Heart left ventricle (tissue), 13 donors: ENCODE data around the gene TNS1.

Experiments
- POLR2A ChIP-seq, 2 donors: fragments of 450-650 bp; IDR thresholded peaks; one replicate each; pipeline ENCODE4 v1.6.1; 2017; ENCODE audit warnings: antibody characterized with exemption in 2 of 2, mild to moderate bottlenecking in 2 of 2, moderate library complexity in 2 of 2
- TF ChIP-seq, protein P1 (sequence below), 12 donors: fragments of 200-600 bp; sonication (generic) in 4 of 12; IDR thresholded peaks; one replicate each; pipeline versions ENCODE4 v1.5.0 to v1.8.0; 2018 to 2022; ENCODE audit warnings: antibody characterized with exemption in 12 of 12, mild to moderate bottlenecking in 5 of 12
- donor health status: ischemic (EF 13 %, LVEDD 7.1; RV severe dilation, severe dysfunction).
- donor health status: DM: no; HTN: yes; CAD: no.
- donor health status: DM: no; HTN: no; CAD: no.
- donor health status: ischemic (EF 25% LVEDD 6.9; RV normal size, moderate dysfunction).
- donor health status: ischemic (EF 25% LVEDD 5.7; RV mildly dilated, moderate dysfunction).
- donor health status: ischemic (EF 35%, LVEDD 5.7; RV mildly dilated, moderate dysfunction).
- donor health status: nonischemic (EF 11% LVEDD 7.7; RV severe dilation, severe dysfunction).
- donor health status: DM: yes; HTN: yes; CAD: no.
- donor health status: PGD.
- donor health status: ischemic (EF 29% LVEDD 5.4; RV normal size, mild dysfunction).
- donor health status: nonischemic (EF 23%, LVEDD 6.1; RV moderate dilation, normal function).

DNA sequence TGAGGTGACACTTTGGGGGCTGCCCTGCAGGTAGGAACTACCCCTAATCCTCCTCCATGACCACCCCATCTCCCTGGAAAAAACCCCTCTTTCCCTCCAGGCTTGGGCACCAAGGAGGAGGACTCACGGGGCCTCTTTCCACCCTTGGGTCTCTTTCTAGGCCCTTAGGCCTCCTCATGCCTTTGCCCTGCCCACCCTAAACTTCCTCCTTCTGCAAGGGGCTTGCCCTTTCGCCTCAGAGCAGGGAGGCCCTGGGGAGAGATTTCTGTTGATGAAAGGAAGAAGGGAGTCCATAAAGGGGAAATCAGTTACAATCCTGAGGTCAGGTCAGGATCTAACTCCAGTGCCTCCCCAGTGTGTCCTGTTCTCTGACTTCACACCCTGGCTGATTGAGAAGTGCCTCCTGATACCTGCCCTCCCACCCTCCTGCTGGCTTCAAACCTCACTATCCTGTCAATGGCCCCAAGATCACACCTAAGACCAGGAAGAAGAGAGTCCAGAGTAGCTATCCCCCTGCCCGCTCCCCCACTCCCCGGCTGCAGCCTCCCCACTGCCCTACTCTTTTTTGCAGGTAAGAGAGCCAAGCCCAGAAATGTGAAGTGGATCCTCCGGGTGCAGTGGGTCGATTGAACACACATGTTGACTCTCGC, 16.7 kb upstream of the TNS1 start:
- TF ChIP-seq, protein P1, sequence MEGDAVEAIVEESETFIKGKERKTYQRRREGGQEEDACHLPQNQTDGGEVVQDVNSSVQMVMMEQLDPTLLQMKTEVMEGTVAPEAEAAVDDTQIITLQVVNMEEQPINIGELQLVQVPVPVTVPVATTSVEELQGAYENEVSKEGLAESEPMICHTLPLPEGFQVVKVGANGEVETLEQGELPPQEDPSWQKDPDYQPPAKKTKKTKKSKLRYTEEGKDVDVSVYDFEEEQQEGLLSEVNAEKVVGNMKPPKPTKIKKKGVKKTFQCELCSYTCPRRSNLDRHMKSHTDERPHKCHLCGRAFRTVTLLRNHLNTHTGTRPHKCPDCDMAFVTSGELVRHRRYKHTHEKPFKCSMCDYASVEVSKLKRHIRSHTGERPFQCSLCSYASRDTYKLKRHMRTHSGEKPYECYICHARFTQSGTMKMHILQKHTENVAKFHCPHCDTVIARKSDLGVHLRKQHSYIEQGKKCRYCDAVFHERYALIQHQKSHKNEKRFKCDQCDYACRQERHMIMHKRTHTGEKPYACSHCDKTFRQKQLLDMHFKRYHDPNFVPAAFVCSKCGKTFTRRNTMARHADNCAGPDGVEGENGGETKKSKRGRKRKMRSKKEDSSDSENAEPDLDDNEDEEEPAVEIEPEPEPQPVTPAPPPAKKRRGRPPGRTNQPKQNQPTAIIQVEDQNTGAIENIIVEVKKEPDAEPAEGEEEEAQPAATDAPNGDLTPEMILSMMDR (IDR thresholded peaks at IDR 0.05) = no peak
- TF ChIP-seq POLR2A (IDR thresholded peaks at IDR 0.05) = no peak
